HG02623 (cell line): ENCODE results near the gene BMP2.

Experiments used
- ATAC-seq: cut with Tn5 transposase; IDR thresholded peaks from one replicate; pipeline ENCODE4 v1.9.1; 2021; ENCODE audit warnings: moderate library complexity; ENCODE audit not compliant: unreplicated experiment

BMP2 gene

DNA sequence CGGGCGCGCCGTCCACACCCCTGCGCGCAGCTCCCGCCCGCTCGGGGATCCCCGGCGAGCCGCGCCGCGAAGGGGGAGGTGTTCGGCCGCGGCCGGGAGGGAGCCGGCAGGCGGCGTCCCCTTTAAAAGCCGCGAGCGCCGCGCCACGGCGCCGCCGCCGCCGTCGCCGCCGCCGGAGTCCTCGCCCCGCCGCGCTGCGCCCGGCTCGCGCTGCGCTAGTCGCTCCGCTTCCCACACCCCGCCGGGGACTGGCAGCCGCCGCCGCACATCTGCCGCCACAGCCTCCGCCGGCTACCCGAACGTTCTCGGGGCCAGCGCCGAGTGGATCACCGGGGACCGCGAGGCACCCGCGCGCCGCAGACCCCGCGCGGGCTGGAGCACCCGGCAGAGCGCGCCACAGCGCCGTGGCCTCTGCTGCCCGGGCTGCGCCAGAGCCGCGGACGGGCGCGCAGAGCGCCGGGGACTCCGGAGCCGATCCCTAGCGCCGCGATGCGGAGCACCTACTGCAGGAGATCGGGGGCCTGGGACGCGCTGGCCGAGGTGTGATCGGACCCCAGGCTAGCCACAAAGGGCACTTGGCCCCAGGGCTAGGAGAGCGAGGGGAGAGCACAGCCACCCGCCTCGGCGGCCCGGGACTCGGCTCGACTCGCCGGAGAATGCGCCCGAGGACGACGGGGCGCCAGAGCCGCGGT lies at the start of gene BMP2:
TSS of gene BMP2 (plus strand) at position 151 of the 692 bp plus-strand sequence. CDS start 2,441 bp downstream, outside the sequence.
- ATAC-seq = peak; percentile 63

DNA sequence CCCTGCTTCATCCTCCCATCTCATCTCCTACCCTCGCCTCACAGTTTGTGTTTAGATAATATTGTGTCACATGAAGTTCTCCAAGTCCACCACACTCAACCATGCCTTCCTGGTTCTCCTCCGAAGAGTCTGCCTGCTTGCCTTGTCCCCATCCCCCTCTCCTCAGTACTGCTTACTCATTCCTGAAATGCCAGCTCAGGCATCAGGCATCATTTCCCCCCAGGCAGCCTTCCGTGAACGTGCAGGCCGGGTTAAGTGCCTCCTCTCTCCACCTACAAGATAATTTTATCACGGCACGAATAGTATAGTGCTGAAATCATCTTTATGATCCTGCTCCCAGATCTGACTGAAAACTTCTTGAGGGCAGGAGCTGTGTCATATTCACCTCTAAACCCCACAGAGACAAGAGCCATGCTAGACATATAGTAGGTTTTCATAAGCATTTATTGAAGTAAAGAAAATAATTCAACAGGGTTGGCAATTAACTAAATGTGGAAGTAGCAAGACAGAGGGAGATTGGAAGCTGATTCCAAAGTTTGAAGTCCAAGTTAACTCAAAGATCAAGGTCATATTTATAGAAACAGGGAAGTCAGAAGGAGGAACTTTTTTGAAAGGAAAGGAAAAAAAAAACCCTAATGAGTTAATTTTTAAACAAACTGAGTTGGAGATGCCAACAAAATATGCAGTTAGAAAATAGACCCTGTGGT lies 48.7 kb upstream of the BMP2 start:
- no peak for ATAC-seq

DNA sequence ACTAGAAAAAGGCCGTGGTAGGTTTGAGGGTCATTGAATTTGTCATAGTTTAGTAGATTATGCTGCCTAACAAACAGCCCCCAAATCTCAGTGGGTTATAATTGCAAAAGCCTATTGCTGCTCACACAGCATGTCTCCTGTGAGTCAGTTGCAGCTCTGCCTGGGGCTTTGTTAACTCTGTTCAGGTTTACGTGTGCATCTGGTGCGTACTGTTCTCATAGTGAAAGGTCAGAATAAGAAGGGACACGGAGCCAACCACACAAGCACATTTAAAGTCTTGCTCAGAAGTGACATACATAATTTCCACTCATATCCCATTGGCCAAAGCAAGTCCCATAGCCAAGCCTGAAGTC lies 48.1 kb upstream of the BMP2 start:
- no peak for ATAC-seq

DNA sequence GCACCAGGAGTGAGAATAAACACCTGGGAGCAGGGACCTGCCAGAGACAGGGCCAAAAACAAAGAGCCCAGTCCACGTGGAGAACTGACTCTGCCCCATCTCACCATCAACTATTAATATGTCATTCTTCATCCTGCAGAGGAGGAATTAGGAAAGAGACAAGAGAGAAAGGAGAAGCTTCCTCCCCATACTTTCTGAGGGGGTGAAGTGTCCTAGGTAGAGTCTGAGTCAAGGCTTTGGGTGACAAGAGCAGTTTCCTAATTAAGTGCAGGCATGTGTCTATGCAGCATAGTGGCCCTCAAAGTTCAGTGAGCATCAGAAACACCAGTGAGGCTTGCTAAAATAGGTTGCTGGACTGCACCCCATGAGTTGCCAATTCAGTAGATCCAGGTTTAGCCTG lies 40.7 kb upstream of the BMP2 start:
- no peak for ATAC-seq

DNA sequence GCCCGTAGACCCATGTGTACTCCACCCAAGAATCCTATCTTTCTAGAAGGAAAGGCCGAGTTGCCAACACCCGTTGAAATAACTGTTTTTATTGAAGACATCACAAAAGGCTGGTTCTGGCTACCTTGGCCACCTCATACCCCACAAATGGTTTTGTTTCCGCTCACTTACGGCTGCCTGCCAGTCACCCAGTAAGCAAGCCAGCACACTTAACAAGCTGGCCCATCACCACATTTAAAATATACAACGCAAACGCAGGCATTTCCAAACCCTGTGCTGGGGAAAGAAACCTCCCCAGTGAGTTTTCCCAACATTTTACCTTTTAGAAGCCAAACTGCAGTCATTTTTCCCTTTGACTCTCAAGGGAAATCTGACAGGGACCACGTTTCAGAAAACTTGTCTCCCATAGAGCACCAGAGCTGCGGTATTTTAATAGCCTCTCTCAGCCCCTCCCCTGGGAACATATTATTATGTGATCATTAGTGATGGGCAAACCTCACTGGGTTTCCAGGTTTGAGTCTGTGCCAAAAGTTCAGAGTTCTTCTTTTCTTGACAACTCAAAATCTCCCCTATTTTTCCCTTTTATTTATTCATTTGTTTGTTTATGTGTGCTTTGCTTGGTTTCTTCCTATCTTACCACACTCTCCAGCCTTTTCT lies 36.7 kb upstream of the BMP2 start:
- ATAC-seq = no peak

DNA sequence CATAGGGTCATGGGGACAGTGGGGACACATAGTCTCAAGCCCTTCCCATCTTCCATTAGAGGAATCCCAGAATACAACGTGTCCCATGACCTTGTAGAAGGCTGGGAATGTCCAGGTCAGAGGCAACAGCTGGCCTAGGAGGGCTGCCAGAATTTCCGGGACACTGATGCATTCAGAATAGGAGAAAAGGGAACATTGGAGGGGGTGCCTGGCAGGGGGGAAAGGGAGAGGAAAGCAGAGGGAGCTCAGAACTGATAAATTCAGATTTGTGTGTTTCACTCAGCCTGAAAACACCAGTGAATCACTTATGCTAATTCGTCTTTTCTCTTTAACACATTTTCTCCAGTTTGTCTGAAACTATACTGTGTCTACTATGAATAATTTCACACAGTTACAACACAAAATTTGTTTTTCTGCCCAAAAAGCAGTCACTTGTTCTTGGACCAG lies 35.5 kb upstream of the BMP2 start:
- no peak for ATAC-seq

DNA sequence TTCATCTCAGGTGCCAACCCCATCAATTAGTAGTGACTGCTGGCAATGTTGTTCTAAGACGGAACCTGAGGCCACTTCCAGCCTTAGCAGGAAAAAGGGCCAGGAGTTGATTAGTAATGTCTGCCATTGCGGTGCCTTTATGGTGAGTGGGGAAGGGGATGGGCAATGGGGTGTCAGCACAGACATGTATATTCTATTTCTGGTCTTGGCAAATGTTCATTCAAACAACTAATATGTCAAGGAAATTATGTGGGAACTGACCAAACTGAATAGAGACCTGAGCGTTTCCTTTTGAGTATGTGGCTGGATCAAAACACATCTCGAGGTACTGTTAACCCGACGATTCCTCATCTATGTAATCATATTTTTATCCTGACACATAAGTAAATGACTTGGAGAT lies 34.6 kb upstream of the BMP2 start:
- ATAC-seq = no peak

DNA sequence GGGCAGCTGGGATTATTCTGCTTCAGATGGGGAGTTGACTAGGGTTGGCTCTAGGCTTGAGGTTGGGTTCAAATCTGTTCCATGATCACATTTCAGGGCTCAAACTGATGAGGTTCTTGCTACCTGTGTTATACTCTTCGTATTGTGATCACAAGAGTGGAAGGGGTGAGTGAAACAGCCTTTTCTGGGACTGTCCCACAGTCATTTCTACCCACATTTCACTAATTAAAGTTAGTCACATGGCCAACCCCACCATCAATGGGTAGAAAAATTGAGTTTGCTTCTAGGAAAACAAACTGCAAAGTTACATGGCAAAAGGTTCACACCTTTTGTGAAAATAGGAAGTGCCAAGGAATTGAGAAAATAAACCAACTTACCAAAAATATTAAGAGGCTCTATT lies 33.5 kb upstream of the BMP2 start:
- no peak for ATAC-seq

DNA sequence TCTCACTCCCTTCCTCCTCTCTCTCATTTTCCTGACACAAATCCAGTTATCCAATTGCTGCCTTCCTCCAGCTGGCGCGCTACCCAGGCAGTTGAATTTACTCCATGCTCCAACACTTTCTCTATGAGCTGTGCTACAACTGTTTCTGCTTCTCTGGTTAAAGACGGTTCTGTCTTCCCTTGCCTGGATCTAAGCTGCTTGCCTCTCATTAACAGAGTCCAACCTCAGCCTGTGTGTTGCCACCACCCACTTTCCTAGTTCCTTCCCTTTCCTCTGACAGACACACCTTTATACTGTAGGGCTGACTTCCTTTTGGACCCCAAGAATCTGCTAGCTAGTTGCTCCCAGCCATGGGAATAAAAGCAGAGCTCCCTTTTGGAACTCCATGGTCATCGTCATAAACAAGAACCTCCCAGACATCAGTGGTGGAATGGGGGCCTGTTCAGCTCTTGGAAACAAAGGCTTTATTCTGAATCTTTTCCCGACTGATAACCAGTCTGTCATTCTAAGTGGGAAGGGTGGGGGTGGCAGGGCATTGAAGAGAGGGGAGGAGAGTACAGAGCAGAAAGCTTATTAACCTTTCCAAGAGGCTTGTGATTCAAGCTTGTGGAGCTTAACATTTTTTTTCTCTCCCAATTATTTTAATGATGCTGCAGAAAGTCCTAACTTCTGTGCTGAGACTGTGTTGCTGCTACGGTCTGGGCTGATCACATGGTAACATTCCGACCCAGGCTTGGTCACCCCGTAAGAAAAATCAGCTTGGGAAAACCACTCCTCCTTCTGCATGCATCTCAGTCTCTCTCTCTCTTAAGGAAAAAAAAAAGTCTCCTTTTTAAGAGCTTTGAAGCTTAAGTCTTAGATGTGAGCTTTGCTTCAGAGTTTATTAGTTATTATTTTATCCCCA lies 31.3 kb upstream of the BMP2 start:
- ATAC-seq = no peak

DNA sequence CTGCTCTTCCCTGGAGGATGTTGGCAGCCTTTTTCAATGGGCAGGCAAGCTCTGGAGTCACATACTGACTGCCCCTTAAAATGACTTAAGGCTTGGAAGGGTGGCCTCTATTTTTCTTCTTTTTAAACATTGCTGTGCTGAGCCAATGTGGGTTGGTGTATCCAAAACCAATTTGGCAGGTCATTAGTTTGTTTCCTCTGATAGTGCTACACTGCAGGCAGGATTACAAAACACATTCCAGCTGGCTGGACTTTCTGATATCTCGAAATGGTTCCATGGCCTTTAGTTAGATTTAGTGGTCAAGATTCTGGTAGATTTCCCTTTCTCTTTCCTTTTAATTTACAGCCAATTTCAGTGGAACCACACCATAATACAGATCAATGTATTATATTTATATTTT lies 28.1 kb upstream of the BMP2 start:
- ATAC-seq = no peak

DNA sequence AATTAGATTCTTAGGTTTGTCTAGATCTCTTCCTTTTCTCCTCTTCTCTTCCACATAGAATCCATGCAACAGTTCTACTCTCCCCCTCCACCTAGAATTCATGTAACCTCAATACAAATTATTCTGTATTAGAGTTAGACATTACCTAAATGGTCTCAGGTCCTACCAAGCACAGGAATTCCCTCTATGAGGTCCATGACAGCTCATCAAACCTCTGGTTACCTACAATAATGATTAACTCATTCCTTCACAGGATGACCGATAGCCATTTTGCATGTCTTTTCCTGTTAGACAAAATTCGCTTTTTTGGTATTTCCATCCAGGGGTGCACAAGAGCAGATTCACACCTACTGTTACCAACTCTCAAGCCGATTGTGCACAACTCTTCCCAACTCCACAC lies 27.4 kb upstream of the BMP2 start:
- ATAC-seq = no peak

DNA sequence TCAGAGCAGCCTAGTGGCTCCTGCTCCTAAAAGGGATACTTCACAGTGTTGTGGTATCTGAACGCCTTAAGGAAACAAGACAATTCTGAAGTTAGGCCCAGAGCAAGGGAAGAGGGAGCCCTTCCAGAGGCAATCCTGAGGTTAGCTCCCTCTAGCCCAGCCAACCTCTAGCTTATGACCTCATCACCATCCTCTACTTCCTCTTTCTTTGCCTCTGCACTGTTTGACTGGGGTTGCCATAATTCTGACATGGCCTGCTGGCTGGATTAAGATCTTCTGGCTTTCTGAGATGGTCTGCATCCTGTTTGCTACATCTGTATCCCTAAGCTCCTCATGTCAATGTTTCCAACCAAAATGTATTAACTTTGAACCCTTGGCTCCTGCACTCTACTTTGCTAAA lies 23.3 kb upstream of the BMP2 start:
- ATAC-seq = no peak

DNA sequence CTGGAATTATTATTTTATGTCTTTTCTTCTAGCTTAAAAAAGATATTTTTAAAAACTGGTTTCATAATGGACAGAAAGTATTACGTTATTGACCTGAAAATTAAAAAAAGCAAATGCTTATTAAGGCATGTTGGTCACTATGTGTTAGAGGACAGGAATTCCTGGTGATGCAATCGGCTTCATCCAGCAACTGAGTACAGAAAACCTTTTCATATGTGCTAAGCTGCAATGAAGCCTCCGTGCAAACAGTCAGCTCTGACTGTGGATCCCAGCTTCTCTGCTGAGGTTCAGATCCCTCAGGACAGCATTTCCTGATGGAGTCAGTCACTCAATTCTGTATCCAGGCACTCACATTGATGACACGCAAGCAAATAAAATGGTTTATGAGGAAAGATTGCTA lies 22.7 kb upstream of the BMP2 start:
- no peak for ATAC-seq

DNA sequence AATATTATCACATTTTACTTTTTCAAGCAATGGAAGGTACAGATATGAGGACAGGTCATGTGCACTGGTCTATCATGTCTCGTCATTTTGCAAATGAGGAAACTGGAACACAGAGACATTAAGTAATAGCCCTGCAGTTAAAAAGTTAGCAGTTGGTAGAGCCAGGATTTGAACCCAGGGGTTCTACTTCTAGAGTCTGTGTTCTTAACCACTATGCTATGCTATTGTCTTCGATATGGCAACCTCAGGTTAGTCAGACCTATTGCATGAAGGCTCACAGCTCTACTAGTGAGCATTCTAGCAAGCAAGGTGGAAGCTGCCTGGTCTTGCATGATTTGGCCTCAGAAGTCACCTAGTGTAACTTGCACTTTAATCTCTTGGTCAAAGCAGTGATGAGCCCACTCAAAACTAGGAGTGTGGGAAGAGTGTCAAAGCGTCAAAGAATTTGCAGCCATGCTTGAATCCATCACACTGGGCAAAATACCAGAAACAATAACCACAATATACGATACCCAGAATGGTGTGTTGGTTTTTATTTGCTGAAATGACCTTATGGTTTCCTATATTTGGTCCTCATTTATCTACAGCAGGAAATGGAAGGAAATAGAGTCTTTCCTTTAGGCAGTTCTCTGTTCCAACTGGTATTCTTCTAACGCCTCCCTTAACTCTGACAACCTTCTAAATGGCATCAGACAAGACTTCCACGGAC lies 20.4 kb upstream of the BMP2 start:
- ATAC-seq = peak; percentile 57

DNA sequence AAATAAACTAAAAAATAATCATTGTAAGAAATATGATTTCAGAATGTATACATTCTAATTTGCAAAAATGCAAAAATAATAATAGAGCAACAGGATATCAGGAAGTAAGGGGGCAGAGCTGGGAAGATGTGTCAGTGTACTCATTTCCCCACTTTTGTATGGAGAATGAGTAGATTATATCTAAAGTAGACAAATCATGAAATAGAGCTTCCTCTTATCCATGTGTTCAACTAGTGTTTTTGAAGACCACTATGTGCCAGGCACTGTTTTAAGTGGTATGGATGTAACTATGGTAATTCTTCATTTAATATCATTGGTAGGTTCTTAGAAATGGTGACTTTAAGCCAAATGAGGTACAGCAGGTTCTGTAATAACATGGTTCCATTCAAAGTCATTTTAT lies 17.0 kb upstream of the BMP2 start:
- ATAC-seq = no peak

DNA sequence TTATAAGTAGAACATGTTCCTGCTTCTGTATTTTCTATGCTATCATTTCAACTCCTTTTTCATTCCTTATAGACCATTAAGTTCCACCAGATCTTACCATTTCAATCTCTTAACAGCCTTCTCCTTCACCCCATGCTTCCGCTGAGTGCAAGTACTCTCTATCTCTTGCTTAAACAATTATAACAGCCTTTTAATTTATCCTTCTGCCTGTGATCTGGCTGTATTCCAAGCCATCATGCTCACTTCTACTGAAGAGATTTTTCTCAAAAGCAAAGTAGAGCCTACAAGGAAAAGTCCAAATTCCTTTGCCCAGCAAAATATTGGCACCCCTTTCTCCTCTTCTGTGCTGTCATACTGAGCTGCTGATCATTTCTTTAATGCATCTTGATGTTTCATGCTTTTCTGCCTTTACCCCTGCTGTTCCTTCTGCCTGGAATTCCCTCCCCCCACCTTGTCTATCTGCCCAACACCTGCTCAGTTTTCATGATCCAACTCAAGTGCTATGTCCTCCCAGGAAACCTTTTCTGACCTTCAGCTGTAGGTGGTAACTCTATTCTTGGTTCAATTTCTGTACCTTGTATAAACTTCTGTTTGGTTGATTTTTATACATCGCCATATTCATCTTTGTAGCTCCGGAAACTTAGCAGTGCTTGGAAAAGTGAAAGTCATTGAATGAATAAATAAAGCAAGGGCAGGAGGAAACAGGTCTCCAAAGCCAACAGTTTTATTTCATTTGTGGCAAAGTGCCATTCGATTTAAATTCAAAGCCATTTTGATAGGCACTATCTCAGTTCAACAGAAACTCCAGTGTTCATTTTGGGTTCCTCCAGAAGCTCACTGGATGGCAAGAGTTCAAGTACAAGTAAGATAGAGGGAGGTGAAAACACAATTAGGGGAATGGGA lies 10.5 kb upstream of the BMP2 start:
- no peak for ATAC-seq

DNA sequence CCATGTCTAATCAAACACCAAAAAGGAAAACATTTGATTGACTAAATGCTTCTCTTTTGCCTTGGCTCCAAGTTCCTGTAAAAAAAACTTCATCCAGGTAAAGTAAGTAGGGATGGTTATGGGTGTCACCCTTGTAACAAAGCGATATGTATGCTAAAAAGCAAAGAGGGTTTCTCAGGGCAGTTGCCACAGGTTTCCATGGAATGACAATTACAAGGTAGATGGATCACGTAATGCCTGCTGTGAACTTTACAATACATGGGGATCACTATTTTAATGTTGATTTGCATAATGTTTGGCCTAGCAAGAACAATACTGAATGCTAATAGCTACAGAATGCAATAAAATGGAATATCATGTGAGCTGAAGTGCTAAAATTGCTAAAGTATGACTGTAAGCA lies 2.9 kb upstream of the BMP2 start:
- no peak for ATAC-seq

DNA sequence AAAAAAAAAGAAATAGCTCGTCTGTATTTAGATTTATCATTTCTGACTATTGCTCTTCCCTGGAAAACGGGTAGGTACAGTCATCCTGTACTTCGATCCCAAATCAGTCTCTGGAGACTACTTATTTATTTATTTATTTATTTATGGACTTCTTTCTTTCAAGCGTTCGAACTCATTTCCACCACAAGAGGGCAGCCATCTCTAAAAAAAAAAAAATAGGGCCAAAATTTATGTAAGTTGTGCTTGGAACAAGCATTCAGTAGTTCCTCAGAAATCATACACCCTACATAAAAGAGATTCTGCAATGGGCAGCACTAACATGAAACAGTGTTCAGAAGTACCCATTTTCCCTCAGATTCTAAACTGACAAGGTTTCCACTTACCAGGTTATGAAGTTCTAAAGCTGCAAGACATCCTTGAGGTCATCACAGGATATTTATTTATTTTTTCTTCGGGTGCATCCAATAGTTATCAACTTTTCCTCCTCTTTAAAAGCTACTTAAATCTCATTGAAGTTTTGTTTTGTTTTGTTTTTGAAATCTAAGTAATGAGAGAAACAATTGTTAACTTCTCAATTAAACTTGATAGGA lies 1.9 kb upstream of the BMP2 start:
- ATAC-seq = no peak

DNA sequence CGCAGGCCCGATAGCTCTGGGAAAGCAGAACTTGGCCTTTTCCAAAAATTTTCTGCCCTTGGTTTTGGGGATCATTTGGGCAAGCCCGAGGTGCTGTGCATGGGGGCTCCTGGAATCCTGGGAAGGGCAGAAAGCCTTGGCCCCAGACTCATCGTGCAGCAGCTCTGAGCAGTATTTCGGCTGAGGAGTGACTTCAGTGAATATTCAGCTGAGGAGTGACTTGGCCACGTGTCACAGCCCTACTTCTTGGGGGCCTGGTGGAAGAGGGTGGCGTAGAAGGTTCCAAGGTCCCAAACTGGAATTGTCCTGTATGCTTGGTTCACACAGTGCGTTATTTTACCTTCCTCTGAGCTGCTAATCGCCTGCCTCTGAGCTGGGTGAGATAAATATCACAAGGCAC lies 1.1 kb upstream of the BMP2 start:
- ATAC-seq = no peak
